GM12892 (cell line): ENCODE results near the gene KIF11.

ENCODE experiments used
- POLR2A ChIP-seq: IDR thresholded peaks from 2 replicates; pipeline ENCODE4 v1.6.1; 2011; ENCODE audit warnings: low read depth, low read length, control low read depth
- POLR2AphosphoS5 ChIP-seq: IDR thresholded peaks from 2 replicates; pipeline ENCODE4 v1.6.1; 2011; ENCODE audit warnings: low read depth, low read length, control low read depth

DNA sequence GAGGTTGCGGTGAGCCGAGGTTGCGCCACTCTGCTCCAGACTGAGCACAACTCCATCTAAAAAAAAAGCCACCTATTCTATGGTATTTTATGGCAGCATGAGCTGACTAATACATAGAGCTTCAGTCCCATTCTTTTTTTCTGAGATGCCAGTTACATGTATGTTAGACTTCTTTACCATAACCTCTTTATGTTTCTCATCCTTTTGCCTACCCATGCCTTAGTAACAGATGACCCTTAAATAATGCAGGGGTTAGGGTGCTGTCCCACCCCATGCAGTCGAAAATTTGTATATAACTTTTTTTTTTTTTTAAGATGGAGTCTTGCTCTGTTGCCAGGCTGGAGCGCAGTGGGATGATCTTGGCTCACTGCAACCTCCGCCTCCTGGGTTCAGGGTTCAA is 74.1 kb downstream of the KIF11 start:
- TF ChIP-seq POLR2A (no peak), POLR2AphosphoS5 (no peak)
